Endothelial cell of umbilical vein (primary cell): ENCODE results near the gene RGS7.

Source experiments
- POLR2A ChIP-seq: IDR thresholded peaks from 2 replicates; pipeline ENCODE4 v1.6.1; 2012; ENCODE audit warnings: low read depth, mild to moderate bottlenecking, control low read depth, low read length
- TF ChIP-seq, protein P1 (sequence below), 2 donors: IDR thresholded peaks; 1 replicate in 1 of 2; 2 replicates in 1 of 2; pipeline ENCODE4 v1.5.1; 2011; ENCODE audit warnings: low read length in 2 of 2, mild to moderate bottlenecking in 2 of 2, moderate library complexity in 2 of 2, control low read depth in 1 of 2, inconsistent platforms in 1 of 2, low read depth in 1 of 2; ENCODE audit not compliant: insufficient read depth in 1 of 2; ENCODE audit errors: extremely low read depth in 1 of 2

DNA sequence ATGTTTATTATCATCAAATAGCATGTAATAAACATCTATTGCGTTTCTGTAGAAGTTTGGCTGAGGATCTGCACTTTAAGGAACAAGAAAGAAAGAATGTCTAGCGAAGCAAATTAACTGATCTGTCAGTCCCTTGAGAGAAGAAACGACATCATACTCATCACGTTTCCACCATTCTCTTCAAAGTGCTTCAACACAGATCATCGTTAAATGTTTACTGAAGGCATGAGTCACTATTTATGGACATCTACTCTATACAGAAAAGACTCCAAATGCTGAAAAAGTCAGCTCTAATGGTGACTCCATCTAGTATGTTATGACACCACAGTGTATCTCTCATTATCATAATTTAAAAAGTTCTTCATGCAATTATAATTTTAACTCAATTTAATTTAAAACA, 369.1 kb downstream of the RGS7 start:
- TF ChIP-seq, protein P1, sequence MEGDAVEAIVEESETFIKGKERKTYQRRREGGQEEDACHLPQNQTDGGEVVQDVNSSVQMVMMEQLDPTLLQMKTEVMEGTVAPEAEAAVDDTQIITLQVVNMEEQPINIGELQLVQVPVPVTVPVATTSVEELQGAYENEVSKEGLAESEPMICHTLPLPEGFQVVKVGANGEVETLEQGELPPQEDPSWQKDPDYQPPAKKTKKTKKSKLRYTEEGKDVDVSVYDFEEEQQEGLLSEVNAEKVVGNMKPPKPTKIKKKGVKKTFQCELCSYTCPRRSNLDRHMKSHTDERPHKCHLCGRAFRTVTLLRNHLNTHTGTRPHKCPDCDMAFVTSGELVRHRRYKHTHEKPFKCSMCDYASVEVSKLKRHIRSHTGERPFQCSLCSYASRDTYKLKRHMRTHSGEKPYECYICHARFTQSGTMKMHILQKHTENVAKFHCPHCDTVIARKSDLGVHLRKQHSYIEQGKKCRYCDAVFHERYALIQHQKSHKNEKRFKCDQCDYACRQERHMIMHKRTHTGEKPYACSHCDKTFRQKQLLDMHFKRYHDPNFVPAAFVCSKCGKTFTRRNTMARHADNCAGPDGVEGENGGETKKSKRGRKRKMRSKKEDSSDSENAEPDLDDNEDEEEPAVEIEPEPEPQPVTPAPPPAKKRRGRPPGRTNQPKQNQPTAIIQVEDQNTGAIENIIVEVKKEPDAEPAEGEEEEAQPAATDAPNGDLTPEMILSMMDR (IDR thresholded peaks at IDR 0.05; ENCODE audit: extremely low read depth in 1 of 2, insufficient read depth in 1 of 2, low read depth in 1 of 2, low read length in 2 of 2), result no peak
- no peak for TF ChIP-seq POLR2A
